HG03442 (cell line): Measurements from ENCODE around the gene ATP8A2.

Experiments used
- ATAC-seq: cut with Tn5 transposase; IDR thresholded peaks from one replicate; pipeline ENCODE4 v1.9.1; 2021; ENCODE audit warnings: mild to moderate bottlenecking, moderate library complexity; ENCODE audit not compliant: unreplicated experiment

ATP8A2 gene

DNA sequence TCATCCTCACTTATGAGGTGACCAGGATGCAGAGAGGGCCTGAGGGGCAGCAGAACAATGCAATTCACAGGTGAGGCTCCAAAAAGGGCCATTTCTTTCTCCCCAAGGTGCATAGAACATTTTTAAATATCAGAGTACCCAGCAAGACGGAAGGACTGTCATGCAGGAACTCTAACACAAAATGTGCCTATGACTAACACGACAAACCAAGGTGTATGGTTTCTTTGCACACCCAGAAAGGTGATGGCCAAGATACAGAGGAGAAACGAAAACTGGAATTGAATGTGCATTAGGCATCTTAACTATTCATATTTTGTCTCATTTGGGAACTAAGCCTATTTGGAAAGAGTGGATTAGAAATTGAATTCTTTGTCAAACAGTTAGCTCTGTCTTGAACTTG is 650.2 kb downstream of the ATP8A2 start:
- no peak for ATAC-seq

DNA sequence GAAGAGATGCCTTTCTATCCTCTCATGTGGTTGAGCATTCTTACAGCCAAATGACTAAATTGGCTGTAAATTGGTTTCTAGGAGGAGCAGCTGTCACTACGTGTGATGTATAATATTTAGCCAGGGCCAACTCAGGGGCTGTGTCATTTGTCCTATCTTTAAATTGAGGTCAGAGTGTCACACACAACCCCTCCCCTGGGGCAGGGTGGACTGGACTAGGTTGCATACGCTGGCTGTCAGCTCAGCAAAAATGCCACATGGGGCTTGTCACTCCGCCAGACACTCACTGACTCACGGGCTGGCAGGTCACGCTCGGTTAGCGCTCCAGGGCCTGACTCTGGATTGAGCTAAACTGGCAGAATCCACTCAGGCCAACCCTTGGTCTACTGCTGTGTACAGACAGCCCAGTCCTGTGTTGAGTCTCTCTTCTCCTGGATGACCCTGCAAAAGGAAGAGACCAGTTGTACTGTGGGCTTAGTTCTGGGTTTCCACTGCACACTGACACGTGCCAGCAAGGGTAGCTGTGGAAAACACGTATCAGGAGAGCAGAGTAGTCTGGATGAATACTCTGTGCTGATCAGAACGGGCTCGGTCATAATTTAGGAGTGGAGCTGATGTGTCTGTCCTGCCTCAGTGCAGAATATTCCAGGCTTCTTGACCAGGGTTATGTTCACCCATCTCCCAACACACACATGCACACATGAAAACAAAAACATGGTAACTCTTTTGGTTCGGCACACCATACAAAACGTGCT is 650.9 kb downstream of the ATP8A2 start:
- ATAC-seq: no peak

DNA sequence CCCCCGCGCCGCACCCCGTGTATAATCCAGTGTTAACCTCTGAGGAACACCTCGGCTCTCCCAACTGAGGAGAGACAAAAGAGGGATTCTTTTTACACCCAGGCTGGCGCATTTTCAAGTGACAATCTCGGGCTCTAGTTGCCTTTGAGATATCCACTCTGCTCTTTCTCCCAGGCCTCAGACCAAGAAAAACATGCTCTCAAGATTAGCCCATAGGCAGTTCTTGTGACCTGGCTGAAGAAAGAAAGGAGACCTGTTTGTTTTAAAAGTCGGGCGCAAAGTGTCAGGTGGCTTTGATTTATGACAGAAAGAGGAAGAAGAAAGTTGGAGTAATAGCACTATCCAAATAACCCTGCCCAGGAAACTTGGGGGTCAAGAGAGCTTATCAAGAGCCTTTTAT is 652.8 kb downstream of the ATP8A2 start:
- ATAC-seq: no peak

DNA sequence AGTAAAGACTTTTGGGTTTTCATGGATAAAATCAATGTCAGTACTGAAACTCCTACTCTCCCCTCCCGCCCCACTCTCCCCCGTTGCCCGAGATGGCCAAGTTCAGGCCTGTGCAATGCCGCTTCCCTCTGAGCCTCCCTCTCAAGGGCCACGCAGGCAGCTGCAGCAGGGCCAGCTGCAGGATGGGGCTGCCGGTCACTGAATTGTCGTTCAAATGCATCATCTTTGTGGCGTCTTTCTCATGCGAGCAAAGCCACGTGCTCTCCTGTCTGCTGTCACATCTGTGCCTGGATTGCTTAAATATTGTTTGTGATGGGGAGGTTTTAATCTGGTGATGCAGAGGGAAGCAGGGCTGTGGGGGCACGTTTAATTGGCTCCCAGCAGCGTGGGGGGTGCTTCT is 653.4 kb downstream of the ATP8A2 start:
- ATAC-seq: no peak

DNA sequence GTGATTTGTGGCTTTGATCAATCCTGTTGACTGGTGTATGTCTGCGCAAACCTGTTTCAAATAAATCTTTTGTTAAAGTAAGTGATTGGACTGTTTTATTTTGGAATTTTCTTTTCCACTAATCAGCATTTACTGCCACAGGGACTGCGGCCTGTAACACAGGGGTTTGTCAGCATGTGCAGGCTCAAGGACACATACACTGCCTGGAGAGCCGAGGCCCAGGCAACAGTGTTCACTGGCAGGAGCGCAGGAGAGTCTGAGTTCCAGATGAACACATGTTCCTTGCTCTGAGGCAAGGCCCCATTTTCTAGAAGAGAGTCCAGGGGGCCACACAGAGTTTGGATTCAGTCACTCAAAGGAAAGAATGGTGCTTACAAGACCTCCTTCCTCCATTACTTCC is 654.0 kb downstream of the ATP8A2 start:
- no peak for ATAC-seq

DNA sequence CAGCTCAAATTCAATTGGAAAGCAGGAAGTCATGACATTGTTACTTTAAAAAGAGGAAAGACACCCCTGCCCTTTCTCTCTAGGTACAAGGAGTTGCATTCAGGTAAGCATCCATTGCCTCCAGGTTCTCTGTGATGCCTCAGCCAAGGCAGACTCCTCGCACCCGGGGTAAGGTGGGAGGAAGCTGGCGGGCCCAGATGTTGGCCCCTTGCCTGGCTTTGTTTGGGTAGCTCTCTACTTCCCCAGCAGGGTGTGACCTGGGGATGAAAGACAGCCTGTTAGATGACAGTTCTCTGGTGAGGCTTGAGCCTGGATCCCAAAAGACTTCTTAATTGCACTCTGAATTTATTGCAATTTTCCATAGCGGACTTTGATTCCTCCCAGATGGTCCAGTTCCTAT is 654.4 kb downstream of the ATP8A2 start:
- no peak for ATAC-seq

DNA sequence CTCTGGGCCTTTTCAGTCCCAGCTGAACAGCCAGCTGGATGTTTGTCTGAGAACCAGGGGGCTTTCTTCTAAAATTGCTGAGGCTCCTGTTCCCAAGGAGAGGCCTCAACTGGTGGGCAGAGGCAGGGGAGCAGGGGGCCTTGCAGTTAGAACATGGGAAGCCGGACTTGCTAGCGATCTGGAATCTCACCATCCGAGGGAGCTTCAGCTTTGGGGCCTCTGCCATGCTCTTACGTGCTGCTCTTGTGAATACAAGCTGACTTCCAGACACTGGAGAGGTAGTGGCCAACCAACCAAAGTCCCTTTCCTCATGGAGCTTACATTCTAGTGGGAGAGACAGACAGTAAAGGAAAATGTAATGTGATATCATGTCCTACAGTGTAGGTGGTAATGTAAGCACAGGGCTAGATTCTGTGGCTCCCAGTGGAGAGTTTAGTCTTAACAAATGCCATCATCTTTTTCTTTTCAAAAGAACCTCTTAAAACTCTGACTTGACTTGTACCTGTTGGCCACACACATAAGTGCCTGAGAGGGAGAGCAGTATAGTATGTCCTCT is 657.9 kb downstream of the ATP8A2 start:
- ATAC-seq: no peak

DNA sequence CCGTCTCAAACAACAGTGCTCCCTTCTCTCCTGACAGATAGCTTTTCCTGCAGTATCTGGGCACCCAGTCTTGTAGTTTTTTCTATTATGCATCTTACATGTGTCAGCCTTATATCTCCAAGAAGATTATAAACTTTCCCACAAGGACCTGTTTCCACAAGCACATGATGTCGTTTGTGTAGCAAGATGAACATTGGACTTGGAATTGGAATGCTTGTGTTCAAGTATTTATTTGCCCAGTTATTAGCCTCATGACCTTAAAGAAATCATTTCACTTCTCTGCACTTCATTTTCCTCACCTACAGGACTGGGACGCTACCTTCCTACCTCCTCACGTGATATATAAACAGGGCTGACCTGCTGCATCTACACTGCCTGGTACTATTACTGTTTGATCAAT is 658.6 kb downstream of the ATP8A2 start:
- no peak for ATAC-seq

DNA sequence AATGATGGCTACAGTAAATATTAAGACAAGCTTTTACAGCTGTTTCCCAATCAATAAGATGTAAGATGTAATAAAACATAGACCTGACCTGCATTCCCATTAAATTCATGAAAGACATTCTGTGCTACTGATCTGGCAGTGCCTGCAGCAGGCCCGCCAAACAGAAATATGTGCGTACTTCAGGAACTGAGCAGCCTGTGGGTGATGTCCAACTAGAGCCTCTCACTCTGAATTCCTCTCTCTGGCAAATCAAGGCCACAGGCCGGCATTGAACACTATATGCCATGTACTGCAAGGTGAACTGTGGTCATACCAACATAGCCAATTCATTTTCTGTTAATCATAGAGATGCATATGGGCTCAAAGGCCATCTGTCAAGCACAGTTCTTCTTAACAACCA is 662.2 kb downstream of the ATP8A2 start:
- ATAC-seq: no peak

DNA sequence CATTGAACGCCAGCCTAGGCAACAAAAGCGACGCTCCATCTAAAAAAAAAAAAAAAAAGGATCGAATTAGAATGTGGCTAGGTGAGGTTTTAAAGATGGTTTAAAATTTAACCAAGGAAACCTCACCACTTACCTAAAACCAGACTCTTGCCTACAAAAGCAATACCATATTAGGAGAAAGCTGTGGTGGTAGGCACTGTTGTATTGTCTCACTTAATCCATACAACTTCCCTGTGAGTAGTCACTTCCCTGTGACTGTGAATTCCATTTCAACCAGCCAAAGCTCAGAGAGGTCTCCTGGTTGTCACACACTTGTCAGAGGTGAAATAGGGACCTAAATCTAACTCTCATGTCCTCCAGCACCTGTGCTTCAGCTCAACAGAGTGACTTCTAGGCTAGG is 664.6 kb downstream of the ATP8A2 start:
- no peak for ATAC-seq

DNA sequence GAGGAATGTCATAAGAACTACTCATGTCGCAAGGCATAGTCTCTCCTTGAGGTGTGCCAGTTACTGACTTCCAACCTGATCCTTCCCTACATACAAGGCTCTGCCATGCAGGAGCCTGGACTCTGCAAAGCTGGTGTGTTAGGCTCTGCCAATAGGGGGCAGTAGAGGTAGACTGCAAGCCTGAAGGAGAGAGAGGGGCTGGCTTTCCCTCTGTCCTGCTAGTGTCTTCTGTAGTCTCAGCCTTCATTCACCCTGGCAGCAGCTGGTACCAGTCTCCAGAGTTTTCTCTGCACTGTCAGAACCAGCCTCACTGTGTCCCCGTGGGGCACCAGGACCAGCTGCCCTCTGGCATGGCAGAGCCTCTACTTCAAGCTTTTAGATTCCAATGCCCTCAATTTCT is 665.5 kb downstream of the ATP8A2 start:
- no peak for ATAC-seq

DNA sequence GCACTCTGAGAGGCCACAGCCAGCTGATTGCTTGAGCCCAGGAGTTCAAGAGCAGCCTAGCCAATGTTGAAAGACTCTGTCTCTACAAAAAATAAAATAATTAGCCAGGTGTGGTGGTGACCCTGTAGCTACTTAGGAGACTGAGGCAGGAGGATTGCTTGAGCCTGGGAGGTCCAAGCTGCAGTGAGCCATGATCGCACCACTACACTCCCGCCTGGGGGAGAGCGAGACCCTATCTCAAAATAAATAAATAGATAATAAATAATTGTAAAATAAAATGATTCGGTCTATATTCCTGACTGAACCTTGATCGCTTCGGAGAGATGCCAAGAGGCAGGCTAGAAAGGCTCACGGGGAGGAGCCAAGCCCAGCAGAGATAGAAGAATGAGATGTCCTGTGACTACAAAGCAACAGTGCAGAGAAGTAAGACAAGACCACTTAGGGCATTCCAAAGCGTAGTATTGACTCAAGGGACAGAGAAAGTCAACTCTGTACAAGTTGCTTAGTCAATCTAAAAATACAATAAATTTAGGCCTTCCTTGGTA is 667.2 kb downstream of the ATP8A2 start:
- ATAC-seq: no peak

DNA sequence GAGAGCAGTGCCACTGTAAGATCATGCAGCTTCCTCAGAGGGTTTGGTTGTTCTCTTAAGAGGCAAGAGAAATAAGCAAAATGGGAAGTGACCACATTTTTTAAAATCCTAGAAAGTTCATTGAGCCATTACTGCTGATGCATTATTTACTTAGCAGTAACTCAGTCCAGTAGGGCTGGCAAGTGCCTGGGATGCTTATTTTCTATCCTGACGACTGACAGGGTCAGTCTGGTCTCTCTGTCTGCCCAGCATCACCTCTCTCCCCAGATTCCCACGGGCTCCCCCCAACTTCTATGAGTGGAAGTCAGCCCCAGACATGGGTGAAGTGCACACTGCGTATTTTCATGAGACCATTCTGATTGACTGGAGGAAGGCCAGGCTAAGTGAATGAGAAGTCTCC is 669.7 kb downstream of the ATP8A2 start:
- no peak for ATAC-seq

DNA sequence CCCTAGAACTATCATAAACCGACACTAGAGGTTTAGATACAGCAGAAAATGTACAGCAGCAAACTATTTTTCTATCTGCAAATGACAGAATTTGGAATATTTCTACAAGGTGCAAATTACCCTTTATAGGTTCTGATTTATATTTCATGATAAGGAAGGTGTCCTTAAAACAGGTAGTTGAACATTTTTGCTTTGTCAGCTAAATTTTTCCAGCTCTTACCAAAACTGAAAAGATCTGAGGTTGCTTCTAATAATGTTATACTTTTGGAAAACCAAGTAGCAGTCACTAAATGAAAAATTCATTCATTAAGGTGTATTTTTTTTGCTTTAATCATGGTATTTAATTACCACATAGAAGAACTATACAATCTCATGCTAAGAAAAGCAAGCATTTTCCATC is 671.0 kb downstream of the ATP8A2 start:
- ATAC-seq: no peak

DNA sequence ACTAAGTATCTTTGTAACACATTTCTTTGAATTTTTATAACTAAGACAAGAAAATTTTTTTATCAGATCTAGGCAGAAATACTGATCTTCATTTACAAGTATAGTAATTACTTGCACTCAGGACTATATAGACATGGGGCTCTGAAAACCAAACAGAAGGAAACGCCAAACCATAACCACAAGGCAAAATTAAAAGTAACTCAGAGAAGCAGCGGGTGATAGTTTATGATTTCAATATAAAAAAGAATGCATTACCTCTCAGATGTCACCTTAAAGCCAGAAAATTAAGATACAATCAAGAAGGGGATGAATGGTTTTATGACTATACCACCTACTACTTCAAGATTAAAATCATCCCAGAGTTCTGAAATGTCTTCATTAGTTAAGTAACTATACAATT is 673.4 kb downstream of the ATP8A2 start:
- no peak for ATAC-seq

DNA sequence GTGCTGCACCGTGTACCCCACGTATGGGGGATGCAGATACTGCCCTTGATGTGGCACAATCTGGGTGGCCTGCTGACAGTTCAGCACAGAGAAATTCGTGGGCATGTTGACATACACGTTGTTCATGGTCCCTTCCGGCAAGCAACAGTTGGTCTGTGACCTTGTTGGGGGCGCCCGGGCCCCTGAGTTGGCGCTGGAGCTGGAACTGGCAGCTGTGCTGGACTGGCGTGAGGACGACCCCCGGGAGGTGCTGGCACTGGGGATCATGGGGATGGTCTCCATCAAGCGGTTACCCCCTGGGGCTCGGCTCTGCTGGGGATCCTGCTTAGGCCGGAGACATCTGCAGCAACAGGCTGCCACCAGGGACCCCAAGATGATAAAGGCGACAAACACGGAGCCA is 674.9 kb downstream of the ATP8A2 start:
- no peak for ATAC-seq

DNA sequence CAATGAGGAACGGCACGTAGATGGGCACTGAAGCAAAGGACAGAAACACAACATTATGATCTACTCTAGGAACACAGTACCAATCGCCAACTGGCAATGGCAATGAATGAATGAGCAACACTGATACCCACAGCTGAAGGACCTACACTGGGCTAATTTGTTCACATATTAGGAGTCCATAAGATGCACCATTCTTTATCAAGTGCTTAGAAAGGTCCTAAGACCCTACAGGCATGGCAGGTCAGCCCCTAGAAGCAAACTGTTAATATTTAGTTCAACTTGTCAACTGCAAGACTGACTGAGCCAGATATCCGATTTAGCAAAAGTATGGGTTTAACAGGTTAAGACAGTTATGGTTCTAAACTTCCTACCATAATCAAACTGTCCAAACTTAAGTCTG is 675.3 kb downstream of the ATP8A2 start:
- no peak for ATAC-seq

DNA sequence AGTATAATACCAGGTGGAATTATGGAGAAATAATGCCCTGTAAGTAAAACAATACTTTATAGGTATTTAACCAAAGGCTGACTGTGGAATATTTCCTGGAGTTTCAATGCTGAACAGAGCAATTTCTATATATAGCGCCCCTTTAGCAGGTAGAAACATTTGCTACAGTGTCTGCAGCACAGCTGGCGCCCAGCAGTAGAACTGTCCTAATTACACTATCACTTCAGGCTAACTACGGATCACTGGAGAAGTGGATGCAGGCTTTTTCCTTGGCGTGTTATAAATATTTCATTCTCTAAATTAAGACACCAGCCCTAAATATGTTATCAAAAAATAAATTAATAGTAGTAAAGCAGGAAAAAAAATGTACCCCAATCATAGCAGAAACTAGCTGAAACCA is 677.0 kb downstream of the ATP8A2 start:
- ATAC-seq: no peak

DNA sequence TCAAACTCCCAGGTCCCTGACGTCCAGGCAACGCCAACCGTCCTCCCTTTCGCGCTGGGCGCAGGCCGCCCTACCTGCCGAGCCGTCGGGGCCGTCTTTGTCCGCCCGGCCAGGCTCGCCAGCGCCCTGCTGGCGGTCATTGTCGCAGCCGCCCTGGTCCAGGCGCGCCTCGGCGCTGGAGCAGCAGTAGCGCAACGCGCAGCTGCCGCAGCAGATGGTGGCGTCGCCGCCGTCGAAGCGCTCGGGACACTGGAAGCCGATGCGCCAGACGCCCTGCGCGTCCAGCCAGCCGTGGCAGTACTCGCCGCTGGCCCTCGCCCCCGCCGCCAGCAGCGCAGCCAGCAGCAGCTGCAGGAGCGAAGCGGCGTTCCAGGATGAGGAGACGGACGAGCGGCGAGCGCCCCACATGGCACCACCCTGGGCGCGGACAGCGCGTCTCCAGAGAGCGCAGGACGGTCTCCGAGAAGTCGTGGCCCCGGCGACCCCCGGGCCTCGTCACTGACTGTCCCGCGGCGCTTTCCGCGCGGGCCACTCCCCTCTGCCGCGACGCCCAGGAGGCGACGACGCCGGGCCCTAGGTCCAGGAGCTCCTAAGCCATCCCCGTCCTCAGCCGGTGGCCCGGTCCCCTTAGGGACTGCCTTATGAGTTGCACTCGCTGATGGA is 678.9 kb downstream of the ATP8A2 start:
- no peak for ATAC-seq

DNA sequence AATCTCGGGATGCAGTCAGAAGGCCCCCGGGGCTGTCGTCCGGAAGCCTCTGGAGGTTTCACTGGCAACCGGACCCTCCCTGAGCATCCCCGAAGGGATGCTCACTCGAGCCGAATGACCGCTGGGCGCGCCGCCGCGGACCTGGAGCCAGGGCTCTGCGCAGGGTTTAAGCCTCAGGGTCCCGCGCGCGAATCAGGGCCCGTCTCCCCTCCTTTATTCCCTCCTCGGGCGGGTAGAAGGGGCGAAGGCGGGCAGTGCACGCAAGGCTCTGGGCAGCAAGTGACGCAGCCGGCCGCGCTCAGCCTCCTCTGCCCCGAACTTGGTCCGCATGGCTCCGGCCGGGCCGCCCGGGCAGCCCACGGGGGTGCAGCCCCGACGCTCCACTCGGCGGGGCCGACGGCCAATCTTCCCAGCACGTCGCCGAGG is 679.5 kb downstream of the ATP8A2 start:
- no peak for ATAC-seq

DNA sequence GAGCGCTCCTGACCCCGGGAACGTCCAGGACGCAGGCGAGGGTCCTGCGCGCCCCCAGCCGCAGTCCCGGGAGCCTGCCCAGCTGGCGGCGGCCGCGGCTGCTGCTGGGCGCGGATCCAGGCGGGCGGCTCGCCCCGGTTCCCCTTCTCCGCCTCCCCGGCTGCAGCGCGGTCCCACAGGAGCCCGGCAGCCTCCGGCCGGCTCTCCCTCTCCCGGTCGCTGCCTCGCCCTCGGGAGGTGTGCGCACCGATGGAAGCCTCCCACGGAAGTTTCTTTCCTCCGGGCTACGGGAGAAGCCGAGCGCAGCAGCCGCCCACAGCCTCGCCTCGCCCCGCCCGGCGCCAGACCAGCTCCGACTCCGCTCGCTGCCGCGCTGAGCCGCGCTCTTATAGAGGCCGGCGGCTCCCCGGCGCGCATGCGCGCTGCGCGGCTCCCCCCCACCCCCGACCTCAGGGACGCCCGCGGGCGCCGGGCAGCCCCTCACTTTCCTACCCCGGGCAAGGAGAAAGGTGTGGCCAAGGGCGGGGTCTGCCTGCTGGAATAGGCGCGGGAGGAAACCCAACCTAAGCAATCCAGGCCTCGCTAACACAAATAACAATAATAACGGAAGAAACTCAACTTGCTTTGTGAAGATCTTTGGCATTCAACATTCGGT is 680.0 kb downstream of the ATP8A2 start, which contains the start of gene SHISA2:
Gene SHISA2, minus strand, starts transcription at position 360 of the 655 bp plus-strand sequence. CDS start 1,041 bp downstream, outside the sequence.
- no peak for ATAC-seq
